Panc1 (cell line): ENCODE data around the gene CDYL. TPM values are rescaled to one million over a fixed set of nuclear protein-coding genes. Genes with fewer than 3 reads are reported as not detected.

Experiments used
- ATAC-seq: fragments of 200-7000 bp; cut with Tn5 transposase; 2 replicates; pipeline ENCODE4 v1.9.1; 2020; ENCODE audit warnings: mild to moderate bottlenecking, moderate library complexity
- BruUV-seq: library from RNA; stranded (reverse); fragments of 400-500 nt; replicated peaks from 2 replicates; lab custom pipeline; 2021; lab: Mats Ljungman, UMichigan
- CTCF ChIA-PET: fragments of 300-600 bp; sonication (Branson Sonifier 250); formaldehyde crosslinking; loops from one replicate; lab custom pipeline; 2022; ENCODE audit warnings: antibody characterized with exemption; lab: Charles Lee
- POLR2A ChIA-PET: fragments of 300-600 bp; sonication (Branson Sonifier 250); formaldehyde crosslinking; loops from one replicate; lab custom pipeline; 2022; ENCODE audit warnings: antibody characterized with exemption; lab: Charles Lee
- DNase-seq: peaks from one replicate; pipeline ENCODE4 v3.0.0-alpha.2; 2010; ENCODE audit warnings: low read depth, low spot score
- H3K27ac ChIP-seq: 2 replicates; pipeline ENCODE4 v1.5.1; 2011; ENCODE audit warnings: mild to moderate bottlenecking, low read length, inconsistent platforms
- H3K27me3 ChIP-seq: fragments of 200-500 bp; sonication (Bioruptor generic); 2 replicates; pipeline ENCODE4 v1.6.0; 2014; ENCODE audit warnings: low read length, inconsistent platforms; ENCODE audit not compliant: control insufficient read depth, insufficient read depth
- H3K36me3 ChIP-seq: fragments of 200-500 bp; sonication (Bioruptor generic); 2 replicates; pipeline ENCODE4 v1.5.1; 2014; ENCODE audit warnings: inconsistent platforms, mild to moderate bottlenecking, low read length, moderate library complexity; ENCODE audit not compliant: control insufficient read depth, insufficient read depth
- H3K4me1 ChIP-seq: 2 replicates; pipeline ENCODE4 v1.5.1; 2011; ENCODE audit warnings: inconsistent platforms, mild to moderate bottlenecking, low read length, moderate library complexity; ENCODE audit not compliant: control insufficient read depth, insufficient read depth
- H3K4me3 ChIP-seq, 2 experiments: 2 replicates each; pipeline ENCODE4 v1.5.1; 2011 to 2012; ENCODE audit warnings: low read depth in 2 of 2, low read length in 2 of 2, mild to moderate bottlenecking in 2 of 2, inconsistent platforms in 1 of 2, moderate library complexity in 1 of 2
- H3K9me3 ChIP-seq: fragments of 200-500 bp; sonication (Bioruptor generic); 2 replicates; pipeline ENCODE4 v1.5.1; 2014; ENCODE audit warnings: low read depth, mild to moderate bottlenecking, inconsistent platforms, low read length, moderate library complexity; ENCODE audit not compliant: control insufficient read depth, insufficient read depth
- CTCF ChIP-seq: fragments of 450-650 bp; IDR thresholded peaks from 2 replicates; pipeline ENCODE4 v1.5.1; 2017; ENCODE audit warnings: mild to moderate bottlenecking
- POLR2AphosphoS5 ChIP-seq: IDR thresholded peaks from 2 replicates; pipeline ENCODE4 v1.6.1; 2012; ENCODE audit warnings: mild to moderate bottlenecking, low read depth, low read length, moderate library complexity
- REST ChIP-seq, 2 experiments: IDR thresholded peaks; 2 replicates each; pipeline ENCODE4 v1.6.1; 2011 to 2012; ENCODE audit warnings: low read depth in 2 of 2, control low read depth in 1 of 2, low read length in 1 of 2, mild to moderate bottlenecking in 1 of 2, moderate library complexity in 1 of 2; ENCODE audit not compliant: insufficient read depth in 1 of 2
- SIN3A ChIP-seq: IDR thresholded peaks from 2 replicates; pipeline ENCODE4 v1.6.1; 2012; ENCODE audit warnings: low read depth, mild to moderate bottlenecking, low read length, moderate library complexity, borderline replicate concordance; ENCODE audit not compliant: insufficient read depth
- TCF7L2 ChIP-seq: IDR thresholded peaks from 2 replicates; pipeline ENCODE4 v1.6.1; 2011; ENCODE audit warnings: mild to moderate bottlenecking, low read depth, low read length, inconsistent platforms
- in situ Hi-C: cut with HindIII; loops from 2 replicates; pipeline ENCODE4 v1.10.0; 2016; ENCODE audit warnings: low sequenced_read_pairs, low pct_unique_long_range_greater_than_20kb
- intact Hi-C: fragments of 100-400 bp; cut with micrococcal nuclease; formaldehyde crosslinking; loops from one replicate; pipeline ENCODE4 v1.10.0; 2022; ENCODE audit not compliant: unreplicated experiment
- total RNA-seq: library from RNA; stranded (reverse); gene quantifications from one replicate; pipeline ENCODE4 v1.2.1, GENCODE V29; 2021; ENCODE audit not compliant: unreplicated experiment

Gene CDYL
- total RNA-seq, 1 experiment from 2014 or later, result 61.4 TPM

- no peak for ATAC-seq
- TF ChIP-seq SIN3A (no peak), TCF7L2 (no peak), REST (IDR thresholded peaks at IDR 0.05; ENCODE audit: insufficient read depth in 1 of 2, low read depth in 2 of 2, low read length in 1 of 2) (no peak), POLR2AphosphoS5 (no peak), CTCF (no peak)
- no TSS peak for BruUV-seq
- CTCF ChIA-PET, result no interaction called here
- DNase-seq, result no peak
- Histone ChIP-seq H3K9me3 (no peaks in the 10 kb centered on the region; the same call in 1 of the 2 replicates), H3K27me3 (no peaks in the 10 kb centered on the region), H3K4me3 (no peak overlapping the region), H3K4me1 (peaks cover 11% of the 10 kb centered on the region; the same call in 1 of the 2 replicates), H3K36me3 (no peaks in the 10 kb centered on the region), H3K27ac (no peak overlapping the region)
- in situ Hi-C loops, result no loop called here
- POLR2A ChIA-PET, result no interaction called here
- intact Hi-C loops, result no loop called here
Observed at GRCh38 chr6:4814987-4815386, 38.8 kb downstream of the CDYL start.

- ATAC-seq (no peak), DNase-seq (no peak)
- H3K27ac ChIP-seq, result no peak overlapping the region
- intact Hi-C loops (no loop called here), in situ Hi-C loops (no loop called here)
- H3K9me3 ChIP-seq, result no peaks in the 10 kb centered on the region
- TF ChIP-seq SIN3A (no peak), TCF7L2 (no peak), REST (IDR thresholded peaks at IDR 0.05; ENCODE audit: insufficient read depth in 1 of 2, low read depth in 2 of 2, low read length in 1 of 2) (no peak), POLR2AphosphoS5 (no peak), CTCF (no peak)
- ChIA-PET CTCF (interaction anchor here (0.6 kb wide), 1 partner anchor 28 kb away, joined by 4 read pairs; no protein-coding TSS in a partner anchor), POLR2A (no interaction called here)
- no TSS peak for BruUV-seq
- no peaks in the 10 kb centered on the region for H3K27me3 ChIP-seq
- no peak overlapping the region for H3K4me3 ChIP-seq
- H3K36me3 ChIP-seq, result no peaks in the 10 kb centered on the region
- H3K4me1 ChIP-seq, result peaks cover 5% of the 10 kb centered on the region; the same call in 1 of the 2 replicates
Observed at GRCh38 chr6:4815584-4815983, 39.4 kb downstream of the CDYL start.
